PFSK-1 (cell line): Measurements from ENCODE around the gene MAT2A.

Experiments
- FOXP2 ChIP-seq: optimal IDR thresholded peaks from 2 replicates; pipeline ENCODE3; 2011; ENCODE audit warnings: borderline replicate concordance, control low read depth, inconsistent platforms; ENCODE audit not compliant: insufficient read depth; ENCODE audit errors: extremely low read length, extremely low read depth
- TF ChIP-seq, protein P1 (sequence below), 2 experiments: IDR thresholded peaks; 2 replicates each; pipeline versions ENCODE4 v1.6.1 to v1.8.0; 2011 to 2012; ENCODE audit warnings: low read depth in 2 of 2, low read length in 2 of 2, control low read depth in 1 of 2, inconsistent platforms in 1 of 2, mild to moderate bottlenecking in 1 of 2, moderate library complexity in 1 of 2; ENCODE audit not compliant: insufficient read depth in 1 of 2

DNA sequence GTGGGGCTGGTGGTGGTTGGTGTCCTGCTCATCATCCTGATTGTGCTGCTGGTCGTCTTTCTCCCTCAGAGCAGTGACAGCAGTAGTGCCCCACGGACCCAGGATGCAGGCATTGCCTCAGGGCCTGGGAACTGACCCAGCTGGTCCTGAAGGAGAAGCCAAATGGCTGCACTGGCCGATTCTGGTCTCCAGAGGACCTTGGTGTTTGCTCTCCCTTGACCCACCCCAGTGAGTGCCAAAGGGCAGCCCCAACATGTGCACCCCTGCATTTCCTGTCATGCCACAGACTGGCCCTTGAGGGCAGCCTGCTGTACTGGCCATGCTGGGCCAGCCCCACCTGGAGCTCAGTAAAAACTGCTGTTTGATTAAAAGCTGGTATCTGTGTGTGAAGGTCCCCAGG, 54.1 kb downstream of the MAT2A start:
- TF ChIP-seq, protein P1, sequence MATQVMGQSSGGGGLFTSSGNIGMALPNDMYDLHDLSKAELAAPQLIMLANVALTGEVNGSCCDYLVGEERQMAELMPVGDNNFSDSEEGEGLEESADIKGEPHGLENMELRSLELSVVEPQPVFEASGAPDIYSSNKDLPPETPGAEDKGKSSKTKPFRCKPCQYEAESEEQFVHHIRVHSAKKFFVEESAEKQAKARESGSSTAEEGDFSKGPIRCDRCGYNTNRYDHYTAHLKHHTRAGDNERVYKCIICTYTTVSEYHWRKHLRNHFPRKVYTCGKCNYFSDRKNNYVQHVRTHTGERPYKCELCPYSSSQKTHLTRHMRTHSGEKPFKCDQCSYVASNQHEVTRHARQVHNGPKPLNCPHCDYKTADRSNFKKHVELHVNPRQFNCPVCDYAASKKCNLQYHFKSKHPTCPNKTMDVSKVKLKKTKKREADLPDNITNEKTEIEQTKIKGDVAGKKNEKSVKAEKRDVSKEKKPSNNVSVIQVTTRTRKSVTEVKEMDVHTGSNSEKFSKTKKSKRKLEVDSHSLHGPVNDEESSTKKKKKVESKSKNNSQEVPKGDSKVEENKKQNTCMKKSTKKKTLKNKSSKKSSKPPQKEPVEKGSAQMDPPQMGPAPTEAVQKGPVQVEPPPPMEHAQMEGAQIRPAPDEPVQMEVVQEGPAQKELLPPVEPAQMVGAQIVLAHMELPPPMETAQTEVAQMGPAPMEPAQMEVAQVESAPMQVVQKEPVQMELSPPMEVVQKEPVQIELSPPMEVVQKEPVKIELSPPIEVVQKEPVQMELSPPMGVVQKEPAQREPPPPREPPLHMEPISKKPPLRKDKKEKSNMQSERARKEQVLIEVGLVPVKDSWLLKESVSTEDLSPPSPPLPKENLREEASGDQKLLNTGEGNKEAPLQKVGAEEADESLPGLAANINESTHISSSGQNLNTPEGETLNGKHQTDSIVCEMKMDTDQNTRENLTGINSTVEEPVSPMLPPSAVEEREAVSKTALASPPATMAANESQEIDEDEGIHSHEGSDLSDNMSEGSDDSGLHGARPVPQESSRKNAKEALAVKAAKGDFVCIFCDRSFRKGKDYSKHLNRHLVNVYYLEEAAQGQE (IDR thresholded peaks at IDR 0.05; ENCODE audit: insufficient read depth in 1 of 2, low read depth in 2 of 2, low read length in 2 of 2), result no peak
- TF ChIP-seq FOXP2, result no peak
